ENCODE results near the gene CARF.

Gene CARF
- long read RNA-seq, full-length matches to known transcripts, result 19 of 65 reads
- long read RNA-seq, partial matches to known transcripts, result 5 of 65 reads
- long read RNA-seq, other reads (novel, unspliced or antisense), result 41 of 65 reads

GRCh38 chr2:202911512-202912341, at the start of gene CARF, which contains the start of gene WDR12:
TSS of gene CARF (plus strand) at chr2:202912275. CDS start at chr2:202941903, 29,628 bp downstream.
TSS of gene WDR12 (minus strand) at chr2:202911673. CDS start at chr2:202911476, 197 bp downstream.
- TF ChIP-seq, protein P1, sequence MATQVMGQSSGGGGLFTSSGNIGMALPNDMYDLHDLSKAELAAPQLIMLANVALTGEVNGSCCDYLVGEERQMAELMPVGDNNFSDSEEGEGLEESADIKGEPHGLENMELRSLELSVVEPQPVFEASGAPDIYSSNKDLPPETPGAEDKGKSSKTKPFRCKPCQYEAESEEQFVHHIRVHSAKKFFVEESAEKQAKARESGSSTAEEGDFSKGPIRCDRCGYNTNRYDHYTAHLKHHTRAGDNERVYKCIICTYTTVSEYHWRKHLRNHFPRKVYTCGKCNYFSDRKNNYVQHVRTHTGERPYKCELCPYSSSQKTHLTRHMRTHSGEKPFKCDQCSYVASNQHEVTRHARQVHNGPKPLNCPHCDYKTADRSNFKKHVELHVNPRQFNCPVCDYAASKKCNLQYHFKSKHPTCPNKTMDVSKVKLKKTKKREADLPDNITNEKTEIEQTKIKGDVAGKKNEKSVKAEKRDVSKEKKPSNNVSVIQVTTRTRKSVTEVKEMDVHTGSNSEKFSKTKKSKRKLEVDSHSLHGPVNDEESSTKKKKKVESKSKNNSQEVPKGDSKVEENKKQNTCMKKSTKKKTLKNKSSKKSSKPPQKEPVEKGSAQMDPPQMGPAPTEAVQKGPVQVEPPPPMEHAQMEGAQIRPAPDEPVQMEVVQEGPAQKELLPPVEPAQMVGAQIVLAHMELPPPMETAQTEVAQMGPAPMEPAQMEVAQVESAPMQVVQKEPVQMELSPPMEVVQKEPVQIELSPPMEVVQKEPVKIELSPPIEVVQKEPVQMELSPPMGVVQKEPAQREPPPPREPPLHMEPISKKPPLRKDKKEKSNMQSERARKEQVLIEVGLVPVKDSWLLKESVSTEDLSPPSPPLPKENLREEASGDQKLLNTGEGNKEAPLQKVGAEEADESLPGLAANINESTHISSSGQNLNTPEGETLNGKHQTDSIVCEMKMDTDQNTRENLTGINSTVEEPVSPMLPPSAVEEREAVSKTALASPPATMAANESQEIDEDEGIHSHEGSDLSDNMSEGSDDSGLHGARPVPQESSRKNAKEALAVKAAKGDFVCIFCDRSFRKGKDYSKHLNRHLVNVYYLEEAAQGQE (IDR thresholded peaks at IDR 0.05; ENCODE audit: insufficient replicate concordance, low read depth), result peak; percentile 72
- TF ChIP-seq SPI1 (IDR thresholded peaks at IDR 0.05; ENCODE audit: borderline replicate concordance, low read depth), result 0 out of 2 replicates have a peak, but pooled peaks have one; percentile 17
- TF ChIP-seq CTCF (IDR thresholded peaks at IDR 0.05; ENCODE audit: insufficient read depth, low read length), result no peak
- TF ChIP-seq GABPA (IDR thresholded peaks at IDR 0.05; ENCODE audit: low read depth), result peak; percentile 54; the same call in 1 of the 2 replicates
- TF ChIP-seq POLR2AphosphoS5 (IDR thresholded peaks at IDR 0.05; ENCODE audit: low read depth), result peak; percentile 97
- H3K4me3 ChIP-seq (replicated peaks; ENCODE audit: insufficient read depth, low read length), result peak within 1 kb of the TSS; percentile 84
- peak within 1 kb of the TSS; percentile 93 for H3K27ac ChIP-seq (replicated peaks)
- peak; percentile 77 to 92 for DNase-seq (ENCODE audit: low read depth in 1 of 2, low spot score in 1 of 2)
- H3K27me3 ChIP-seq (ENCODE audit: insufficient read depth, poor library complexity, severe bottlenecking), result no peaks in the 10 kb centered on the region

- DNase-seq (ENCODE audit: low read depth in 1 of 2, low spot score in 1 of 2), result peak; percentile 35 to 71
These were observed 41.4 kb upstream of the CARF start for GRCh38 chr2:202870431-202871299.

GRCh38 chr2:202871300-202872141, 40.6 kb upstream of the CARF start, which contains the start of gene ICA1L:
TSS of gene ICA1L (minus strand) at chr2:202871766. CDS start at chr2:202829009, 42,757 bp downstream.
- Histone ChIP-seq H3K4me3 (replicated peaks; ENCODE audit: insufficient read depth, low read length) (peak within 1 kb of the TSS; percentile 93), H3K27ac (replicated peaks) (peak within 1 kb of the TSS; percentile 69), H3K27me3 (ENCODE audit: insufficient read depth, poor library complexity, severe bottlenecking) (no peaks in the 10 kb centered on the region)
- DNase-seq (ENCODE audit: low read depth in 1 of 2, low spot score in 1 of 2), result peak; percentile 28 to 61
- TF ChIP-seq, protein P1 (IDR thresholded peaks at IDR 0.05; ENCODE audit: insufficient replicate concordance, low read depth), result no peak
- TF ChIP-seq SPI1 (IDR thresholded peaks at IDR 0.05; ENCODE audit: borderline replicate concordance, low read depth) (peak; percentile 21; the same call in 1 of the 2 replicates), GABPA (IDR thresholded peaks at IDR 0.05; ENCODE audit: low read depth) (no peak), CTCF (IDR thresholded peaks at IDR 0.05; ENCODE audit: insufficient read depth, low read length) (no peak), POLR2AphosphoS5 (IDR thresholded peaks at IDR 0.05; ENCODE audit: low read depth) (0 out of 2 replicates have a peak, but pooled peaks have one; percentile 7)

More at GRCh38 chr2:202870431-202871299, 41.4 kb upstream of the CARF start:
- TF ChIP-seq SPI1 (IDR thresholded peaks at IDR 0.05; ENCODE audit: borderline replicate concordance, low read depth) (no peak), CTCF (IDR thresholded peaks at IDR 0.05; ENCODE audit: insufficient read depth, low read length) (peak; percentile 73)
- Histone ChIP-seq H3K27me3 (ENCODE audit: insufficient read depth, poor library complexity, severe bottlenecking) (no peaks in the 10 kb centered on the region), H3K4me3 (replicated peaks; ENCODE audit: insufficient read depth, low read length) (peak overlapping the region; percentile 93), H3K27ac (replicated peaks) (peak overlapping the region; percentile 69)
